ENCODE data around the gene NUBPL. TPM values are rescaled to one million over a fixed set of nuclear protein-coding genes. Genes with fewer than 3 reads are reported as not detected.
"Not testable (repeated sequence)": the region's sequence is repeated elsewhere in the genome, so short reads cannot be mapped to it uniquely, and the experiment has no call there.

NUBPL gene
- total and polyA plus RNA-seq, 12 donors, result 3.6 to 27.3 (median 16.9) TPM

- no peak overlapping the region for H3K4me3 ChIP-seq
- no peaks in the 10 kb centered on the region for H3K27me3 ChIP-seq
- H3K27ac ChIP-seq, result no peak overlapping the region
- DNase-seq, result no peak
- WGBS, 4 donors, result 67 to 81% (median 69%) methylated on average over 2 of the region's 2 CpGs
- H3K9me3 ChIP-seq (replicated peaks in 1 of 3), result no peaks in the 10 kb centered on the region
- no peak for TF ChIP-seq CTCF (IDR thresholded peaks at IDR 0.05)
- TF ChIP-seq POLR2A (IDR thresholded peaks at IDR 0.05), result no peak
- H3K4me1 ChIP-seq (replicated peaks in 1 of 2), result peaks cover 0 to 4% of the 10 kb centered on the region in 2 donors
- no peaks in the 10 kb centered on the region for H3K36me3 ChIP-seq (replicated peaks in 1 of 2)
- intact Hi-C loops (cut with DNase I), result no loop called here
Observed at GRCh38 chr14:31889297-31889696, 328.1 kb downstream of the NUBPL start.

GRCh38 chr14:31890202-31890601, 329.0 kb downstream of the NUBPL start:
- H3K27me3 ChIP-seq; H3K9me3 ChIP-seq (replicated peaks in 1 of 3); H3K4me3 ChIP-seq; H3K27ac ChIP-seq; intact Hi-C loops (cut with DNase I); H3K36me3 ChIP-seq (replicated peaks in 1 of 2); H3K4me1 ChIP-seq (replicated peaks in 1 of 2); DNase-seq: not testable (repeated sequence)
- WGBS, 4 donors, result 95 to 100% (median 99%) methylated on average over 4 of the region's 4 CpGs

- no peaks in the 10 kb centered on the region for H3K27me3 ChIP-seq
- H3K36me3 ChIP-seq (replicated peaks in 1 of 2), result no peaks in the 10 kb centered on the region
- intact Hi-C loops (cut with DNase I), result no loop called here
- no peak overlapping the region for H3K4me3 ChIP-seq
- 52 to 69% (median 64%) methylated on average over 5 of the region's 5 CpGs for WGBS, 4 donors
- H3K27ac ChIP-seq, result peak overlapping the region in 1 of 5 donors; percentile 12
- H3K9me3 ChIP-seq (replicated peaks in 1 of 3), result no peaks in the 10 kb centered on the region
- no peak for TF ChIP-seq POLR2A (IDR thresholded peaks at IDR 0.05)
- TF ChIP-seq CTCF (IDR thresholded peaks at IDR 0.05), result no peak
- peak in 2 of 7 donors; percentile 10 to 20 for DNase-seq
- H3K4me1 ChIP-seq (replicated peaks in 1 of 2), result peaks cover 0 to 4% of the 10 kb centered on the region in 2 donors
Observed at GRCh38 chr14:31893221-31893757, 332.1 kb downstream of the NUBPL start.

GRCh38 chr14:31894351-31894750, 333.1 kb downstream of the NUBPL start:
- intact Hi-C loops (cut with DNase I), result no loop called here
- Histone ChIP-seq H3K36me3 (replicated peaks in 1 of 2) (no peaks in the 10 kb centered on the region), H3K4me3 (no peak overlapping the region), H3K9me3 (replicated peaks in 1 of 3) (no peaks in the 10 kb centered on the region), H3K27me3 (no peaks in the 10 kb centered on the region), H3K27ac (no peak overlapping the region), H3K4me1 (replicated peaks in 1 of 2) (peaks cover 0 to 4% of the 10 kb centered on the region in 2 donors)
- no peak for DNase-seq
- 52 to 83% (median 73%) methylated on average over 3 of the region's 3 CpGs for WGBS, 4 donors
- TF ChIP-seq CTCF (IDR thresholded peaks at IDR 0.05) (no peak), POLR2A (IDR thresholded peaks at IDR 0.05) (no peak)

- H3K27me3 ChIP-seq, result no peaks in the 10 kb centered on the region
- peaks cover 0 to 4% of the 10 kb centered on the region in 2 donors for H3K4me1 ChIP-seq (replicated peaks in 1 of 2)
- no peak for DNase-seq
- no peak overlapping the region for H3K4me3 ChIP-seq
- H3K36me3 ChIP-seq (replicated peaks in 1 of 2), result no peaks in the 10 kb centered on the region
- H3K9me3 ChIP-seq (replicated peaks in 1 of 3), result no peaks in the 10 kb centered on the region
- H3K27ac ChIP-seq, result no peak overlapping the region
- intact Hi-C loops (cut with DNase I), result no loop called here
- TF ChIP-seq CTCF (IDR thresholded peaks at IDR 0.05), result no peak
- TF ChIP-seq POLR2A (IDR thresholded peaks at IDR 0.05), result no peak
- 85 to 92% (median 87%) methylated on average over 2 of the region's 2 CpGs for WGBS, 4 donors
Observed at GRCh38 chr14:31895206-31895605, 334.0 kb downstream of the NUBPL start.

Measured in adrenal gland (tissue), 12 donors.